ENCODE data around the gene SYPL1. TPM values are rescaled to one million over a fixed set of nuclear protein-coding genes. Genes with fewer than 3 reads are reported as not detected.

The SYPL1 gene
- total and polyA plus RNA-seq, 9 of the 15 experiments (the other 6 are each of a cell fraction or from before 2014, with no cell fraction given), result 23.8 to 214 (median 70.2) TPM

GRCh38 chr7:106071999-106072714 lies 40.0 kb downstream of the SYPL1 start (continued):
- TF ChIP-seq SRSF1 (IDR thresholded peaks at IDR 0.05; ENCODE audit: low read depth, low read length) (no peak), RBM22 (IDR thresholded peaks at IDR 0.05; ENCODE audit: low read depth, low read length, poor library complexity, severe bottlenecking) (no peak), ZNF146 (CRISPR knock-in tag; IDR thresholded peaks at IDR 0.05; ENCODE audit: unreplicated experiment) (no peak), ZNF780A (CRISPR knock-in tag; IDR thresholded peaks at IDR 0.05) (no peak), RBM39 (optimal IDR thresholded peaks at IDR 0.05; ENCODE audit: low read depth, low read length) (no peak), STAG1 (CRISPR knock-in tag; IDR thresholded peaks at IDR 0.05; ENCODE audit: borderline replicate concordance) (no peak), SNAPC5 (CRISPR knock-in tag; IDR thresholded peaks at IDR 0.05) (no peak), SNRNP70 (optimal IDR thresholded peaks at IDR 0.05; ENCODE audit: low read depth, low read length) (no peak), POLR2G (IDR thresholded peaks at IDR 0.05; ENCODE audit: low read depth, low read length) (no peak), ZNF75A (CRISPR knock-in tag; IDR thresholded peaks at IDR 0.05) (no peak), BRD4 (IDR thresholded peaks at IDR 0.05) (peak; percentile 65; the same call in 1 of the 2 replicates), KLF13 (tag; IDR thresholded peaks at IDR 0.05; ENCODE audit: borderline replicate concordance, low read depth) (no peak), E2F1 (CRISPR knock-in tag; IDR thresholded peaks at IDR 0.05) (no peak), VEZF1 (CRISPR knock-in tag; IDR thresholded peaks at IDR 0.05) (peak; percentile 72), TRIM25 (IDR thresholded peaks at IDR 0.05; ENCODE audit: borderline replicate concordance) (no peak), NCOA1 (IDR thresholded peaks at IDR 0.05; ENCODE audit: low read depth) (peak; percentile 91)

All from K562 (cell line).